ENCODE results near the gene PAXX.

PAXX gene

DNA sequence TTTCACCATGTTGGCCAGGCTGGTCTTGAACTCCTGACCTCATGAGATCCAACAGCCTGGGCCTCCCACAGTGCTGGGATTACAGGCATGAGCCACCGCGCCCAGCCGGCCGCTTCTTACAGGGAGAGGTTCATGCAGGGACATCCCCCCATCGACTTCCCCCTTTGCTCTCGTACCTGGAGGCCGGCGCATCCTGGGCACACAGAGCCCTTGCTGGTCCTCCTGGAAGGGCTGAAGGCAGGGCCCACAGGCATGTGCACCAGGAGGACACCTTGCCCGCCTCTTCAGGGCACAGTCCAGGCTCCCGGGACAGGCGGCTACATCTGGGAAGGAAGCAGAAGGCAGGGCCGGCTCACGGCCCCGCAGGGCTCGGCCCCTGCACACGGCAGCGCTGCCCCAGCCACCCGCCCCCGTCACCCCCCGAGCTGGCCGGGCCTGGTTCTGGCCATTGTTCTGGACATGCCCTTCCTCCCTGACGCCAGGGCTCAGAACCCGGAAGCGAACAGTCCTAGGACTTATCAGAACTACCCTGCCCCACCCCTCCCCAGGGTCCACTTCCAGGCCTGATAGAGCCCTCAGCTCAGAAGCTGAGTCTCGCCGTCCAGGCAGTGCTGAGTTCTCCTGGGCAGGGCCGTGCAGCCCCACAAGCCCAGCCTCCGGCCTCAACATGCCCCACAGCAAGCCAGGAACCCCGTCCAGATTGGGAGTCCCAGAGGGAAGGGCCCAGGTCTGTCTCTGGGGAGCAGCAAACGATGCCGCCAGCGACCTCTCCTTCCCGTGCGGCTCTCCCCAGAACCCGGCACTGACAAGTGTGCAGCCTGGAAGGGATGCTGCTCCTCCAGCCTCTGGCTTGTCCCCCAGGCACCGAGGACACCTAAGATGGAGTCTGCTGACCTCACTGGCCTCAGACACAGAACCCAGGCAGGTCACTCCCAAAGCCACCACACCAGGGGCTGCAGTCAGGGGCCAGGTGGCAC is 50.8 kb downstream of the PAXX start:
- H3K79me2 ChIP-seq (ENCODE audit: insufficient read depth, low read length), result no peaks in the 10 kb centered on the region
- no peak overlapping the region for H2AFZ ChIP-seq (ENCODE audit: low read length)
- TF ChIP-seq EZH2 (IDR thresholded peaks at IDR 0.05; ENCODE audit: borderline replicate concordance, low read length), result no peak
- TF ChIP-seq, protein P1, sequence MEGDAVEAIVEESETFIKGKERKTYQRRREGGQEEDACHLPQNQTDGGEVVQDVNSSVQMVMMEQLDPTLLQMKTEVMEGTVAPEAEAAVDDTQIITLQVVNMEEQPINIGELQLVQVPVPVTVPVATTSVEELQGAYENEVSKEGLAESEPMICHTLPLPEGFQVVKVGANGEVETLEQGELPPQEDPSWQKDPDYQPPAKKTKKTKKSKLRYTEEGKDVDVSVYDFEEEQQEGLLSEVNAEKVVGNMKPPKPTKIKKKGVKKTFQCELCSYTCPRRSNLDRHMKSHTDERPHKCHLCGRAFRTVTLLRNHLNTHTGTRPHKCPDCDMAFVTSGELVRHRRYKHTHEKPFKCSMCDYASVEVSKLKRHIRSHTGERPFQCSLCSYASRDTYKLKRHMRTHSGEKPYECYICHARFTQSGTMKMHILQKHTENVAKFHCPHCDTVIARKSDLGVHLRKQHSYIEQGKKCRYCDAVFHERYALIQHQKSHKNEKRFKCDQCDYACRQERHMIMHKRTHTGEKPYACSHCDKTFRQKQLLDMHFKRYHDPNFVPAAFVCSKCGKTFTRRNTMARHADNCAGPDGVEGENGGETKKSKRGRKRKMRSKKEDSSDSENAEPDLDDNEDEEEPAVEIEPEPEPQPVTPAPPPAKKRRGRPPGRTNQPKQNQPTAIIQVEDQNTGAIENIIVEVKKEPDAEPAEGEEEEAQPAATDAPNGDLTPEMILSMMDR (IDR thresholded peaks at IDR 0.05; ENCODE audit: low read length), result no peak
- no peaks in the 10 kb centered on the region for H3F3A ChIP-seq (ENCODE audit: insufficient read depth, low read length)
- peaks cover 7% of the 10 kb centered on the region for H3K4me1 ChIP-seq (ENCODE audit: insufficient read depth, low read length, severe bottlenecking)
- no peak overlapping the region for H3K9ac ChIP-seq (ENCODE audit: low read length)
- no peaks in the 10 kb centered on the region for H3K9me2 ChIP-seq (ENCODE audit: low read depth, low read length)
- H3K27me3 ChIP-seq (ENCODE audit: insufficient read depth, low read length), result peaks cover 20% of the 10 kb centered on the region
- no peaks in the 10 kb centered on the region for H4K20me1 ChIP-seq (ENCODE audit: insufficient read depth, low read length)
- H3K9me3 ChIP-seq (ENCODE audit: low read length), result no peaks in the 10 kb centered on the region
- H3K36me3 ChIP-seq (ENCODE audit: insufficient read depth, low read length), result no peaks in the 10 kb centered on the region
- no peak overlapping the region for H3K4me3 ChIP-seq (ENCODE audit: low read depth, low read length, poor library complexity, severe bottlenecking)
- no peak overlapping the region for H3K27ac ChIP-seq (ENCODE audit: low read depth, low read length, poor library complexity, severe bottlenecking)
- H3K4me2 ChIP-seq (ENCODE audit: low read length), result no peak overlapping the region

Data from OCI-LY1 (cell line).